HFF-Myc (cell line): ENCODE results near the gene IFFO2.

Experiments used
- DNase-seq: peaks from one replicate; pipeline ENCODE4 v3.0.0-alpha.2; 2011; ENCODE audit warnings: low read depth; ENCODE audit errors: extremely low read depth
- H3K4me3 ChIP-seq: replicated peaks from 2 replicates; pipeline ENCODE4 v1.5.1; 2011; ENCODE audit warnings: low read depth, mild to moderate bottlenecking, control low read depth, low read length
- CTCF ChIP-seq: IDR thresholded peaks from 2 replicates; pipeline ENCODE4 v1.5.1; 2012; ENCODE audit warnings: mild to moderate bottlenecking, low read depth, low read length, control low read depth; ENCODE audit errors: missing control alignments

IFFO2 gene

GRCh38 chr1:18932879-18933278 is 23.6 kb downstream of the IFFO2 start:
- TF ChIP-seq CTCF = no peak
- H3K4me3 ChIP-seq = no peak overlapping the region
- DNase-seq = no peak

- no peak for TF ChIP-seq CTCF
- no peak for DNase-seq
- H3K4me3 ChIP-seq = no peak overlapping the region
Observed at GRCh38 chr1:18932387-18932786, 24.1 kb downstream of the IFFO2 start.

- DNase-seq = no peak
Observed at GRCh38 chr1:18931730-18932129, 24.7 kb downstream of the IFFO2 start.

GRCh38 chr1:18929686-18930085 is 26.8 kb downstream of the IFFO2 start:
- H3K4me3 ChIP-seq = no peak overlapping the region
- DNase-seq = no peak
- TF ChIP-seq CTCF = no peak

More at GRCh38 chr1:18931730-18932129, 24.7 kb downstream of the IFFO2 start:
- H3K4me3 ChIP-seq = no peak overlapping the region
- no peak for TF ChIP-seq CTCF

GRCh38 chr1:18928985-18929384 is 27.5 kb downstream of the IFFO2 start:
- TF ChIP-seq CTCF = no peak
- DNase-seq = no peak
- H3K4me3 ChIP-seq = no peak overlapping the region

GRCh38 chr1:18928406-18928805 is 28.1 kb downstream of the IFFO2 start:
- TF ChIP-seq CTCF = no peak
- DNase-seq = no peak
- no peak overlapping the region for H3K4me3 ChIP-seq

- DNase-seq = no peak
- H3K4me3 ChIP-seq = no peak overlapping the region; the same call in 1 of the 2 replicates
- TF ChIP-seq CTCF = no peak
Observed at GRCh38 chr1:18927654-18928272, 28.7 kb downstream of the IFFO2 start.
